ENCODE results near the gene TRPC5OS. TPM values are rescaled to one million over a fixed set of nuclear protein-coding genes. Genes with fewer than 3 reads are reported as not detected.

The TRPC5OS gene
- total RNA-seq (not detected), polyA plus RNA-seq (under 1 TPM in 1 of 2 donors, not detected in 1; 0.02 TPM)

- no peaks in the 10 kb centered on the region for H3K27me3 ChIP-seq (ENCODE audit: control insufficient read depth in 4 of 4, insufficient read depth in 4 of 4, low read length in 3 of 4)
- no peak within 1 kb of the TSS for H3K27ac ChIP-seq (ENCODE audit: low read depth in 1 of 2, low read length in 2 of 2)
- no peak within 1 kb of the TSS for H3K4me3 ChIP-seq (ENCODE audit: low read depth in 1 of 3, low read length in 3 of 3)
- no peaks in the 10 kb centered on the region for H3K36me3 ChIP-seq (ENCODE audit: control insufficient read depth in 4 of 4, insufficient read depth in 3 of 4, low read depth in 1 of 4, low read length in 3 of 4)
- TF ChIP-seq JUND (IDR thresholded peaks at IDR 0.05) (no peak), RXRA (IDR thresholded peaks at IDR 0.05) (no peak), RAD21 (IDR thresholded peaks at IDR 0.05) (no peak), CTCF (IDR thresholded peaks at IDR 0.05; ENCODE audit: low read depth, low read length, missing input control) (no peak), HNF4G (IDR thresholded peaks at IDR 0.05) (no peak), GABPA (IDR thresholded peaks at IDR 0.05 in 1 of 2, conservative IDR thresholded peaks at IDR 0.05 in 1 of 2) (no peak), HNF4A (conservative IDR thresholded peaks at IDR 0.05) (no peak), FOXA2 (IDR thresholded peaks at IDR 0.05) (no peak), FOXA1 (IDR thresholded peaks at IDR 0.05) (no peak), SP1 (IDR thresholded peaks at IDR 0.05) (no peak), TAF1 (conservative IDR thresholded peaks at IDR 0.05) (no peak), EGR1 (IDR thresholded peaks at IDR 0.05; ENCODE audit: low read depth in 2 of 2) (no peak), YY1 (IDR thresholded peaks at IDR 0.05) (no peak), NR2F2 (IDR thresholded peaks at IDR 0.05) (no peak)
- TF ChIP-seq, protein P1, sequence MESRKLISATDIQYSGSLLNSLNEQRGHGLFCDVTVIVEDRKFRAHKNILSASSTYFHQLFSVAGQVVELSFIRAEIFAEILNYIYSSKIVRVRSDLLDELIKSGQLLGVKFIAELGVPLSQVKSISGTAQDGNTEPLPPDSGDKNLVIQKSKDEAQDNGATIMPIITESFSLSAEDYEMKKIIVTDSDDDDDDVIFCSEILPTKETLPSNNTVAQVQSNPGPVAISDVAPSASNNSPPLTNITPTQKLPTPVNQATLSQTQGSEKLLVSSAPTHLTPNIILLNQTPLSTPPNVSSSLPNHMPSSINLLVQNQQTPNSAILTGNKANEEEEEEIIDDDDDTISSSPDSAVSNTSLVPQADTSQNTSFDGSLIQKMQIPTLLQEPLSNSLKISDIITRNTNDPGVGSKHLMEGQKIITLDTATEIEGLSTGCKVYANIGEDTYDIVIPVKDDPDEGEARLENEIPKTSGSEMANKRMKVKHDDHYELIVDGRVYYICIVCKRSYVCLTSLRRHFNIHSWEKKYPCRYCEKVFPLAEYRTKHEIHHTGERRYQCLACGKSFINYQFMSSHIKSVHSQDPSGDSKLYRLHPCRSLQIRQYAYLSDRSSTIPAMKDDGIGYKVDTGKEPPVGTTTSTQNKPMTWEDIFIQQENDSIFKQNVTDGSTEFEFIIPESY (IDR thresholded peaks at IDR 0.05): no peak
- TF ChIP-seq, protein P2, sequence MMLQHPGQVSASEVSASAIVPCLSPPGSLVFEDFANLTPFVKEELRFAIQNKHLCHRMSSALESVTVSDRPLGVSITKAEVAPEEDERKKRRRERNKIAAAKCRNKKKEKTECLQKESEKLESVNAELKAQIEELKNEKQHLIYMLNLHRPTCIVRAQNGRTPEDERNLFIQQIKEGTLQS (IDR thresholded peaks at IDR 0.05): no peak
- TF ChIP-seq, protein P3, sequence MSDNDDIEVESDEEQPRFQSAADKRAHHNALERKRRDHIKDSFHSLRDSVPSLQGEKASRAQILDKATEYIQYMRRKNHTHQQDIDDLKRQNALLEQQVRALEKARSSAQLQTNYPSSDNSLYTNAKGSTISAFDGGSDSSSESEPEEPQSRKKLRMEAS (IDR thresholded peaks at IDR 0.05): no peak
- TF ChIP-seq, protein P4, sequence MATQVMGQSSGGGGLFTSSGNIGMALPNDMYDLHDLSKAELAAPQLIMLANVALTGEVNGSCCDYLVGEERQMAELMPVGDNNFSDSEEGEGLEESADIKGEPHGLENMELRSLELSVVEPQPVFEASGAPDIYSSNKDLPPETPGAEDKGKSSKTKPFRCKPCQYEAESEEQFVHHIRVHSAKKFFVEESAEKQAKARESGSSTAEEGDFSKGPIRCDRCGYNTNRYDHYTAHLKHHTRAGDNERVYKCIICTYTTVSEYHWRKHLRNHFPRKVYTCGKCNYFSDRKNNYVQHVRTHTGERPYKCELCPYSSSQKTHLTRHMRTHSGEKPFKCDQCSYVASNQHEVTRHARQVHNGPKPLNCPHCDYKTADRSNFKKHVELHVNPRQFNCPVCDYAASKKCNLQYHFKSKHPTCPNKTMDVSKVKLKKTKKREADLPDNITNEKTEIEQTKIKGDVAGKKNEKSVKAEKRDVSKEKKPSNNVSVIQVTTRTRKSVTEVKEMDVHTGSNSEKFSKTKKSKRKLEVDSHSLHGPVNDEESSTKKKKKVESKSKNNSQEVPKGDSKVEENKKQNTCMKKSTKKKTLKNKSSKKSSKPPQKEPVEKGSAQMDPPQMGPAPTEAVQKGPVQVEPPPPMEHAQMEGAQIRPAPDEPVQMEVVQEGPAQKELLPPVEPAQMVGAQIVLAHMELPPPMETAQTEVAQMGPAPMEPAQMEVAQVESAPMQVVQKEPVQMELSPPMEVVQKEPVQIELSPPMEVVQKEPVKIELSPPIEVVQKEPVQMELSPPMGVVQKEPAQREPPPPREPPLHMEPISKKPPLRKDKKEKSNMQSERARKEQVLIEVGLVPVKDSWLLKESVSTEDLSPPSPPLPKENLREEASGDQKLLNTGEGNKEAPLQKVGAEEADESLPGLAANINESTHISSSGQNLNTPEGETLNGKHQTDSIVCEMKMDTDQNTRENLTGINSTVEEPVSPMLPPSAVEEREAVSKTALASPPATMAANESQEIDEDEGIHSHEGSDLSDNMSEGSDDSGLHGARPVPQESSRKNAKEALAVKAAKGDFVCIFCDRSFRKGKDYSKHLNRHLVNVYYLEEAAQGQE (IDR thresholded peaks at IDR 0.05): no peak
- WGBS: 91% methylated on average over 1 of the region's 1 CpG
- no peak within 1 kb of the TSS for H3K9ac ChIP-seq (ENCODE audit: low read depth in 1 of 2, low read length in 2 of 2)
- DNase-seq (ENCODE audit: low spot score): no peak
- no peaks in the 10 kb centered on the region for H3K4me1 ChIP-seq (ENCODE audit: control insufficient read depth in 4 of 4, insufficient read depth in 4 of 4, low read length in 3 of 4)
- no peaks in the 10 kb centered on the region for H3K9me3 ChIP-seq (ENCODE audit: control insufficient read depth in 4 of 4, low read length in 3 of 4)
These were observed at the start of gene TRPC5OS for GRCh38 chrX:111875881-111876280. TSS of gene TRPC5OS (plus strand) at chrX:111876181. CDS start at chrX:111901850, 25,669 bp downstream.

Data from liver (tissue), 9 donors.